ENCODE measurements around the gene PTN.

GRCh38 chr7:137203351-137203750 lies 140.2 kb downstream of the PTN start:
- TF ChIP-seq, protein P1, sequence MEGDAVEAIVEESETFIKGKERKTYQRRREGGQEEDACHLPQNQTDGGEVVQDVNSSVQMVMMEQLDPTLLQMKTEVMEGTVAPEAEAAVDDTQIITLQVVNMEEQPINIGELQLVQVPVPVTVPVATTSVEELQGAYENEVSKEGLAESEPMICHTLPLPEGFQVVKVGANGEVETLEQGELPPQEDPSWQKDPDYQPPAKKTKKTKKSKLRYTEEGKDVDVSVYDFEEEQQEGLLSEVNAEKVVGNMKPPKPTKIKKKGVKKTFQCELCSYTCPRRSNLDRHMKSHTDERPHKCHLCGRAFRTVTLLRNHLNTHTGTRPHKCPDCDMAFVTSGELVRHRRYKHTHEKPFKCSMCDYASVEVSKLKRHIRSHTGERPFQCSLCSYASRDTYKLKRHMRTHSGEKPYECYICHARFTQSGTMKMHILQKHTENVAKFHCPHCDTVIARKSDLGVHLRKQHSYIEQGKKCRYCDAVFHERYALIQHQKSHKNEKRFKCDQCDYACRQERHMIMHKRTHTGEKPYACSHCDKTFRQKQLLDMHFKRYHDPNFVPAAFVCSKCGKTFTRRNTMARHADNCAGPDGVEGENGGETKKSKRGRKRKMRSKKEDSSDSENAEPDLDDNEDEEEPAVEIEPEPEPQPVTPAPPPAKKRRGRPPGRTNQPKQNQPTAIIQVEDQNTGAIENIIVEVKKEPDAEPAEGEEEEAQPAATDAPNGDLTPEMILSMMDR (IDR thresholded peaks at IDR 0.05): no peak
- TF ChIP-seq, protein P2, sequence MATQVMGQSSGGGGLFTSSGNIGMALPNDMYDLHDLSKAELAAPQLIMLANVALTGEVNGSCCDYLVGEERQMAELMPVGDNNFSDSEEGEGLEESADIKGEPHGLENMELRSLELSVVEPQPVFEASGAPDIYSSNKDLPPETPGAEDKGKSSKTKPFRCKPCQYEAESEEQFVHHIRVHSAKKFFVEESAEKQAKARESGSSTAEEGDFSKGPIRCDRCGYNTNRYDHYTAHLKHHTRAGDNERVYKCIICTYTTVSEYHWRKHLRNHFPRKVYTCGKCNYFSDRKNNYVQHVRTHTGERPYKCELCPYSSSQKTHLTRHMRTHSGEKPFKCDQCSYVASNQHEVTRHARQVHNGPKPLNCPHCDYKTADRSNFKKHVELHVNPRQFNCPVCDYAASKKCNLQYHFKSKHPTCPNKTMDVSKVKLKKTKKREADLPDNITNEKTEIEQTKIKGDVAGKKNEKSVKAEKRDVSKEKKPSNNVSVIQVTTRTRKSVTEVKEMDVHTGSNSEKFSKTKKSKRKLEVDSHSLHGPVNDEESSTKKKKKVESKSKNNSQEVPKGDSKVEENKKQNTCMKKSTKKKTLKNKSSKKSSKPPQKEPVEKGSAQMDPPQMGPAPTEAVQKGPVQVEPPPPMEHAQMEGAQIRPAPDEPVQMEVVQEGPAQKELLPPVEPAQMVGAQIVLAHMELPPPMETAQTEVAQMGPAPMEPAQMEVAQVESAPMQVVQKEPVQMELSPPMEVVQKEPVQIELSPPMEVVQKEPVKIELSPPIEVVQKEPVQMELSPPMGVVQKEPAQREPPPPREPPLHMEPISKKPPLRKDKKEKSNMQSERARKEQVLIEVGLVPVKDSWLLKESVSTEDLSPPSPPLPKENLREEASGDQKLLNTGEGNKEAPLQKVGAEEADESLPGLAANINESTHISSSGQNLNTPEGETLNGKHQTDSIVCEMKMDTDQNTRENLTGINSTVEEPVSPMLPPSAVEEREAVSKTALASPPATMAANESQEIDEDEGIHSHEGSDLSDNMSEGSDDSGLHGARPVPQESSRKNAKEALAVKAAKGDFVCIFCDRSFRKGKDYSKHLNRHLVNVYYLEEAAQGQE (IDR thresholded peaks at IDR 0.05; ENCODE audit: insufficient read depth in 1 of 2, low read depth in 2 of 2, low read length in 1 of 2): no peak
- no peak for TF ChIP-seq POLR2AphosphoS5 (IDR thresholded peaks at IDR 0.05; ENCODE audit: low read depth, low read length)

Data from Panc1 (cell line).